Measurements from ENCODE around the gene PPARD.

GRCh38 chr6:35367646-35368037, 25.3 kb downstream of the PPARD start:
- no peak for TF ChIP-seq CTCF (IDR thresholded peaks at IDR 0.05 in 4 of 5, conservative IDR thresholded peaks at IDR 0.05 in 1 of 5)
- no peak for TF ChIP-seq POLR2A (IDR thresholded peaks at IDR 0.05)

Measured in gastrocnemius medialis (tissue), 4 donors.